Middle frontal gyrus (tissue), 1 donor: ENCODE measurements around the gene IL18RAP.

ENCODE experiments used
- DNase-seq: peaks from one replicate; pipeline ENCODE4 v3.0.0-alpha.2; 2015; ENCODE audit warnings: low spot score; ENCODE audit errors: extremely low spot score

IL18RAP gene

GRCh38 chr2:102423368-102423767 lies 408 bp downstream of the IL18RAP start:
- DNase-seq: no peak

GRCh38 chr2:102424754-102425153 lies 1.8 kb downstream of the IL18RAP start:
- DNase-seq: no peak

GRCh38 chr2:102425441-102426132 lies 2.6 kb downstream of the IL18RAP start:
- DNase-seq: no peak

- no peak for DNase-seq
These were observed 4.3 kb downstream of the IL18RAP start for GRCh38 chr2:102427249-102427648.

GRCh38 chr2:102428573-102428972 lies 5.6 kb downstream of the IL18RAP start:
- DNase-seq: no peak

- no peak for DNase-seq
These were observed 9.4 kb downstream of the IL18RAP start for GRCh38 chr2:102432386-102432785.

- DNase-seq: no peak
These were observed 11.2 kb downstream of the IL18RAP start for GRCh38 chr2:102433973-102434654.

GRCh38 chr2:102434655-102435381 lies 11.9 kb downstream of the IL18RAP start:
- DNase-seq: no peak

GRCh38 chr2:102435741-102436140 lies 12.8 kb downstream of the IL18RAP start:
- no peak for DNase-seq

- DNase-seq: no peak
These were observed 13.4 kb downstream of the IL18RAP start for GRCh38 chr2:102436323-102436722.

- DNase-seq: no peak
These were observed 14.2 kb downstream of the IL18RAP start for GRCh38 chr2:102437122-102437521.

- no peak for DNase-seq
These were observed 15.2 kb downstream of the IL18RAP start for GRCh38 chr2:102438111-102438510.

- DNase-seq: no peak
These were observed 15.6 kb downstream of the IL18RAP start for GRCh38 chr2:102438578-102438977.

GRCh38 chr2:102439065-102439695 lies 16.2 kb downstream of the IL18RAP start:
- no peak for DNase-seq

GRCh38 chr2:102442967-102443828 lies 20.2 kb downstream of the IL18RAP start:
- DNase-seq: no peak

GRCh38 chr2:102444233-102444632 lies 21.3 kb downstream of the IL18RAP start:
- no peak for DNase-seq

- DNase-seq: no peak
These were observed 24.0 kb downstream of the IL18RAP start for GRCh38 chr2:102446936-102447335.

- DNase-seq: no peak
These were observed 26.5 kb downstream of the IL18RAP start for GRCh38 chr2:102449370-102449974.

GRCh38 chr2:102451968-102452367 lies 29.0 kb downstream of the IL18RAP start:
- DNase-seq: no peak

- no peak for DNase-seq
These were observed 30.5 kb downstream of the IL18RAP start for GRCh38 chr2:102453501-102453900.
